Peyer's patch (tissue), 4 donors: ENCODE results near the gene DCK.

Experiments used
- CTCF ChIP-seq, 6 experiments: fragments of 450-650 bp in 4 of 6; fragments of 200-600 bp in 2 of 6; sonication (generic) in 1 of 6; IDR thresholded peaks; one replicate each; pipeline ENCODE4 v1.5.1; 2017 to 2019; ENCODE audit warnings: antibody characterized with exemption in 6 of 6, mild to moderate bottlenecking in 3 of 6, moderate library complexity in 1 of 6
- POLR2A ChIP-seq, 2 donors: fragments of 450-650 bp; IDR thresholded peaks; one replicate each; pipeline ENCODE4 v1.5.1; 2017; ENCODE audit warnings: antibody characterized with exemption in 2 of 2, mild to moderate bottlenecking in 2 of 2, moderate library complexity in 2 of 2

GRCh38 chr4:70946939-70947338 lies 46.5 kb upstream of the DCK start:
- no peak for TF ChIP-seq CTCF (IDR thresholded peaks at IDR 0.05)
- TF ChIP-seq POLR2A (IDR thresholded peaks at IDR 0.05): no peak
